Measurements from ENCODE around the gene SLC35F6. TPM values are rescaled to one million over a fixed set of nuclear protein-coding genes. Genes with fewer than 3 reads are reported as not detected.
"Not testable (repeated sequence)": the region's sequence is repeated elsewhere in the genome, so short reads cannot be mapped to it uniquely, and the experiment has no call there.

The SLC35F6 gene
- total and polyA plus RNA-seq, 9 donors = 11.1 to 53.5 (median 26.8) TPM

DNA sequence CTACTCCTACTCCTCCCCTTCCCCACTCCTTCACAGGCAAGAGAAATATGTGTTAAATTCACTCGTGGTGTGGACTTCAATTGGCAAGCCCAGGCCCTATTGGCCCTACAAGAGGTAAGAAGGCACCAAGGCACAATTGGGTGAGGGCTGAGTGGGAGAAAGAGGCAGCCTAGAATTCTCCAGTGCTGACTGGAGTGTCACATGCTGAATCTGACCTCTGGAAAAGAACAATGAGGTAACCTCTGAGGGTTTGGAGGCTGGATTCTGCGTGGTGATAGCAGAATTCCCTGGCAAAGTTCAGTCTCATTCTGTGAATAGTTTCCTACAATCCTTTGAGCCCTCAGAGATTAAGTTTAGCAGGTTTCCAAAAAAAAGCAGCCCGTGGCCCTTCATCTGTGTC, 28.6 kb downstream of the SLC35F6 start:
- Histone ChIP-seq H3K27me3 (no peaks in the 10 kb centered on the region), H3K36me3 (no peaks in the 10 kb centered on the region), H3K9me3 (no peaks in the 10 kb centered on the region), H3K4me1 (ENCODE audit: insufficient read depth) (no peaks in the 10 kb centered on the region), H3K27ac (no peak overlapping the region), H3K4me3 (no peak overlapping the region)
- intact Hi-C loops (cut with DNase I) = no loop called here
- TF ChIP-seq, protein P1, sequence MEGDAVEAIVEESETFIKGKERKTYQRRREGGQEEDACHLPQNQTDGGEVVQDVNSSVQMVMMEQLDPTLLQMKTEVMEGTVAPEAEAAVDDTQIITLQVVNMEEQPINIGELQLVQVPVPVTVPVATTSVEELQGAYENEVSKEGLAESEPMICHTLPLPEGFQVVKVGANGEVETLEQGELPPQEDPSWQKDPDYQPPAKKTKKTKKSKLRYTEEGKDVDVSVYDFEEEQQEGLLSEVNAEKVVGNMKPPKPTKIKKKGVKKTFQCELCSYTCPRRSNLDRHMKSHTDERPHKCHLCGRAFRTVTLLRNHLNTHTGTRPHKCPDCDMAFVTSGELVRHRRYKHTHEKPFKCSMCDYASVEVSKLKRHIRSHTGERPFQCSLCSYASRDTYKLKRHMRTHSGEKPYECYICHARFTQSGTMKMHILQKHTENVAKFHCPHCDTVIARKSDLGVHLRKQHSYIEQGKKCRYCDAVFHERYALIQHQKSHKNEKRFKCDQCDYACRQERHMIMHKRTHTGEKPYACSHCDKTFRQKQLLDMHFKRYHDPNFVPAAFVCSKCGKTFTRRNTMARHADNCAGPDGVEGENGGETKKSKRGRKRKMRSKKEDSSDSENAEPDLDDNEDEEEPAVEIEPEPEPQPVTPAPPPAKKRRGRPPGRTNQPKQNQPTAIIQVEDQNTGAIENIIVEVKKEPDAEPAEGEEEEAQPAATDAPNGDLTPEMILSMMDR (IDR thresholded peaks at IDR 0.05) = no peak
- TF ChIP-seq POLR2A (IDR thresholded peaks at IDR 0.05) = no peak
- no peak for TF ChIP-seq EP300 (IDR thresholded peaks at IDR 0.05)
- WGBS, 3 donors = 75 to 78% (median 78%) methylated on average over 3 of the region's 3 CpGs
- no peak for DNase-seq

DNA sequence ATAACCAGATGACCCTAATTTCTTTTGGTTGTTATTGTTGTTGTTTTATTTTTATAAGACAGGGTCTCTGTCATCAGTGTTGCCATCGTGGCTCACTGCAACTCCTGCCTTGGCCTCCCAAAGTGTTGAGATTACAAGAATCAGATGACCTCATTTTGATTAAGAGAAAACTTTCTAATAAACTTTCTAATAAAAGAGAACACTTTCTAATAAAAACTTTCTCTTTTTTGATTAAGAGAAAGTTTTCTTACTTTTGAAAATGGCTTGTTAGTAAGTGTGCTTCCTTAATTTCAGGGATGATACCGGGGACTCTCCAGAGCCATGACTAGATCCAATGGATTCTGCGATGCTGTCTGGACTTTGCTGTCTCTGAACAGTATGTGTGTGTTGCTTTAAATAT, 29.4 kb downstream of the SLC35F6 start:
- intact Hi-C loops (cut with DNase I) = no loop called here
- 75 to 86% (median 78%) methylated on average over 3 of the region's 3 CpGs for WGBS, 3 donors
- no peak for DNase-seq
- Histone ChIP-seq H3K27me3 (no peaks in the 10 kb centered on the region), H3K4me3 (no peak overlapping the region), H3K4me1 (ENCODE audit: insufficient read depth) (no peaks in the 10 kb centered on the region), H3K9me3 (no peaks in the 10 kb centered on the region), H3K27ac (no peak overlapping the region), H3K36me3 (no peaks in the 10 kb centered on the region)
- TF ChIP-seq POLR2A (IDR thresholded peaks at IDR 0.05) (no peak), EP300 (IDR thresholded peaks at IDR 0.05) (no peak)
- TF ChIP-seq, protein P1 (IDR thresholded peaks at IDR 0.05) = no peak

DNA sequence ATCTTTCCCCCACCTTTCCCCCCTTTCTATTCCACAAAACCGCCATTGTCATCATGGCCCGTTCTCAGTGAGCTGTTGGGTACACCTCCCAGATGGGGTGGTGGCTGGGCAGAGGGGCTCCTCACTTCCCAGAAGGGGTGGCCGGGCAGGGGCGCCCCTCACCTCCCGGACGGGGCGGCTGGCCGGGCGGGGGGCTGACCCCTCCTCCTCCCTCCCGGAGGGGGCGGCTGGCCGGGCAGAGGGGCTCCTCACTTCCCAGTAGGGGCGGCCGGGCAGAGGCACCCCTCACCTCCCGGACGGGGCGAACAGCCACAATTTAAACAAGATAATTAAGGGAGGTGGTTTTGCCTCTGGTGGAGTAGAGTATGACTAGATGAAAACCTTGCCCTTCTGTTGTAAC, 31.1 kb downstream of the SLC35F6 start:
- 88 to 94% (median 90%) methylated on average over 17 of the region's 17 CpGs for WGBS, 3 donors
- intact Hi-C loops (cut with DNase I); H3K9me3 ChIP-seq; H3K4me3 ChIP-seq; H3K4me1 ChIP-seq (ENCODE audit: insufficient read depth); DNase-seq; H3K27ac ChIP-seq; H3K27me3 ChIP-seq; H3K36me3 ChIP-seq: not testable (repeated sequence)

DNA sequence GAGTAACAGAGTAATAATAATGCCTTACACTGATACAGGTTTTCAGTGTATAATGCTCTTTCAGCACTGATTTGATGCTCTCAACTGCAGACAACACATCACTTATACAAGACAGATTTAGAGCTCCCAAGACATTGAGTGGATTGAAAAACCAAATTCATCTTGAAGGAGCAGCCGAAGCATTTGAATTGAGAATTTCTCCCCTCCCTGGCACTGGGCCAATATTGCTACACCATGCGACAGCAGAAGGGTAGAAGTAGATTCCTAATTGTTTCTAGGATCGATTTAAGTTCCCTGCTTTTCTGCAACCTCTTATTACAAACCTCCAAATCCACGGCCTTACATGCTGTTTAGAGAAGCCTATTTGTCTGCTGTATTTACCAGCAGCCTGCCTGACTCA, 37.2 kb downstream of the SLC35F6 start:
- Histone ChIP-seq H3K27ac (no peak overlapping the region), H3K4me1 (ENCODE audit: insufficient read depth) (no peaks in the 10 kb centered on the region), H3K27me3 (no peaks in the 10 kb centered on the region), H3K36me3 (no peaks in the 10 kb centered on the region), H3K9me3 (no peaks in the 10 kb centered on the region), H3K4me3 (no peak overlapping the region)
- WGBS, 3 donors = 73 to 88% (median 77%) methylated on average over 4 of the region's 4 CpGs
- DNase-seq = no peak
- TF ChIP-seq POLR2A (IDR thresholded peaks at IDR 0.05) (no peak), EP300 (IDR thresholded peaks at IDR 0.05) (no peak)
- TF ChIP-seq, protein P1 (IDR thresholded peaks at IDR 0.05) = no peak
- intact Hi-C loops (cut with DNase I) = no loop called here

DNA sequence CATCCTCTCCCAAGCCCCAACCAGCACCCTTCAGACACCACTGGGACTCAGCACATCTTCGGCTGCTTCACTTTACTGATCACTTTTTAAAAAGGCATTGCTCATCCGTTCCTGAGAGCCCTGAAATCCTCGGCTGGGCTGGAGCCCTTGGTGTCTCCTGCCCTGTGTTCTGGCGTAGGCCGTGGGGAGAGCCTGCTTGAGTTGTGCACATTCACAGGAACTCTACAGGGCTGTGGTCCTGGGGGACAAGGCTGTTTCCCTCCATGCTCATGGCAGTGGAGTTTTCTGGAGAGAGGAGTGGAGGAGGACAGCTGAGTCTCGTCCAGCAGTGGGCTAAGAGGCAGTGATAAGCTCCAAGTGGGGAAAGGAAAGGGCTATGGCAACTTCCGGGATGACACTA, 37.7 kb downstream of the SLC35F6 start:
- H3K27ac ChIP-seq = no peak overlapping the region
- H3K27me3 ChIP-seq = no peaks in the 10 kb centered on the region
- no peaks in the 10 kb centered on the region for H3K36me3 ChIP-seq
- H3K4me3 ChIP-seq = no peak overlapping the region
- TF ChIP-seq POLR2A (IDR thresholded peaks at IDR 0.05) (no peak), EP300 (IDR thresholded peaks at IDR 0.05) (no peak)
- TF ChIP-seq, protein P1 (IDR thresholded peaks at IDR 0.05) = no peak
- no peaks in the 10 kb centered on the region for H3K9me3 ChIP-seq
- no peak for DNase-seq
- H3K4me1 ChIP-seq (ENCODE audit: insufficient read depth) = no peaks in the 10 kb centered on the region
- WGBS, 3 donors = 87 to 90% (median 88%) methylated on average over 7 of the region's 7 CpGs
- intact Hi-C loops (cut with DNase I) = no loop called here

All from ovary (tissue), 9 donors.